Neuron (in vitro differentiated cells): ENCODE results near the gene TAGAP.
"Not testable (repeated sequence)": the region's sequence is repeated elsewhere in the genome, so short reads cannot be mapped to it uniquely, and the experiment has no call there.

ENCODE experiments used
- H2AFZ ChIP-seq: one replicate; pipeline ENCODE4 v1.6.1; 2013; ENCODE audit warnings: low read depth, mild to moderate bottlenecking, inconsistent platforms, low read length, moderate library complexity
- H3K27me3 ChIP-seq: one replicate; pipeline ENCODE4 v1.6.1; 2013; ENCODE audit warnings: low read length; ENCODE audit not compliant: insufficient read depth
- H3K36me3 ChIP-seq: one replicate; pipeline ENCODE4 v1.6.1; 2013; ENCODE audit warnings: low read length; ENCODE audit not compliant: insufficient read depth
- H3K4me1 ChIP-seq: one replicate; pipeline ENCODE4 v1.6.1; 2013; ENCODE audit warnings: low read length; ENCODE audit not compliant: insufficient read depth
- H3K4me3 ChIP-seq: 2 replicates; pipeline ENCODE4 v1.5.1; 2013; ENCODE audit warnings: mild to moderate bottlenecking, low read length, moderate library complexity
- H3K9me3 ChIP-seq: one replicate; pipeline ENCODE4 v1.6.1; 2013; ENCODE audit warnings: low read length

Gene TAGAP

GRCh38 chr6:159053781-159054398, 9.1 kb upstream of the TAGAP start:
- no peaks in the 10 kb centered on the region for H3K27me3 ChIP-seq
- H3K4me3 ChIP-seq = no peak overlapping the region
- H3K4me1 ChIP-seq = no peaks in the 10 kb centered on the region
- H2AFZ ChIP-seq = no peak overlapping the region
- H3K9me3 ChIP-seq = no peaks in the 10 kb centered on the region
- no peaks in the 10 kb centered on the region for H3K36me3 ChIP-seq

GRCh38 chr6:159052720-159053119, 7.9 kb upstream of the TAGAP start:
- Histone ChIP-seq H3K4me3 (no peak overlapping the region), H3K36me3 (no peaks in the 10 kb centered on the region), H3K27me3 (no peaks in the 10 kb centered on the region), H3K9me3 (no peaks in the 10 kb centered on the region), H2AFZ (no peak overlapping the region), H3K4me1 (no peaks in the 10 kb centered on the region)

GRCh38 chr6:159047891-159048685, 3.3 kb upstream of the TAGAP start:
- no peak overlapping the region for H3K4me3 ChIP-seq
- no peaks in the 10 kb centered on the region for H3K36me3 ChIP-seq
- H3K27me3 ChIP-seq = no peaks in the 10 kb centered on the region
- no peaks in the 10 kb centered on the region for H3K4me1 ChIP-seq
- no peak overlapping the region for H2AFZ ChIP-seq
- no peaks in the 10 kb centered on the region for H3K9me3 ChIP-seq

- Histone ChIP-seq H2AFZ (no peak overlapping the region), H3K27me3 (no peaks in the 10 kb centered on the region), H3K36me3 (no peaks in the 10 kb centered on the region), H3K4me3 (no peak overlapping the region), H3K9me3 (no peaks in the 10 kb centered on the region), H3K4me1 (no peaks in the 10 kb centered on the region)
Observed at GRCh38 chr6:159045801-159046200, 1.0 kb upstream of the TAGAP start.

GRCh38 chr6:159043947-159044346, 844 bp downstream of the TAGAP start:
- Histone ChIP-seq H3K4me3 (no peak overlapping the region), H2AFZ (no peak overlapping the region), H3K4me1 (no peaks in the 10 kb centered on the region), H3K36me3 (no peaks in the 10 kb centered on the region), H3K27me3 (no peaks in the 10 kb centered on the region), H3K9me3 (no peaks in the 10 kb centered on the region)

GRCh38 chr6:159043251-159043650, 1.5 kb downstream of the TAGAP start:
- Histone ChIP-seq H3K4me3 (no peak overlapping the region), H2AFZ (no peak overlapping the region), H3K27me3 (no peaks in the 10 kb centered on the region), H3K9me3 (no peaks in the 10 kb centered on the region), H3K36me3 (no peaks in the 10 kb centered on the region), H3K4me1 (no peaks in the 10 kb centered on the region)

GRCh38 chr6:159042826-159043181, 2.0 kb downstream of the TAGAP start:
- H3K27me3 ChIP-seq = no peaks in the 10 kb centered on the region
- no peaks in the 10 kb centered on the region for H3K9me3 ChIP-seq
- no peak overlapping the region for H2AFZ ChIP-seq
- H3K36me3 ChIP-seq = no peaks in the 10 kb centered on the region
- H3K4me3 ChIP-seq = no peak overlapping the region
- no peaks in the 10 kb centered on the region for H3K4me1 ChIP-seq

- H3K4me3 ChIP-seq = no peak overlapping the region
- H3K9me3 ChIP-seq = no peaks in the 10 kb centered on the region
- no peaks in the 10 kb centered on the region for H3K4me1 ChIP-seq
- H3K27me3 ChIP-seq = peaks cover 3% of the 10 kb centered on the region
- no peak overlapping the region for H2AFZ ChIP-seq
- H3K36me3 ChIP-seq = no peaks in the 10 kb centered on the region
Observed at GRCh38 chr6:159042003-159042825, 2.6 kb downstream of the TAGAP start.

GRCh38 chr6:159041181-159041580, 3.6 kb downstream of the TAGAP start:
- no peaks in the 10 kb centered on the region for H3K36me3 ChIP-seq
- H3K27me3 ChIP-seq = peaks cover 3% of the 10 kb centered on the region
- no peaks in the 10 kb centered on the region for H3K4me1 ChIP-seq
- no peak overlapping the region for H3K4me3 ChIP-seq
- no peaks in the 10 kb centered on the region for H3K9me3 ChIP-seq
- no peak overlapping the region for H2AFZ ChIP-seq

- Histone ChIP-seq H2AFZ (no peak overlapping the region), H3K4me1 (no peaks in the 10 kb centered on the region), H3K4me3 (no peak overlapping the region), H3K9me3 (no peaks in the 10 kb centered on the region), H3K27me3 (peaks cover 3% of the 10 kb centered on the region), H3K36me3 (no peaks in the 10 kb centered on the region)
Observed at GRCh38 chr6:159039885-159040258, 4.9 kb downstream of the TAGAP start.

GRCh38 chr6:159038914-159039884, 5.6 kb downstream of the TAGAP start:
- Histone ChIP-seq H2AFZ (no peak overlapping the region), H3K27me3 (peaks cover 3% of the 10 kb centered on the region), H3K4me1 (no peaks in the 10 kb centered on the region), H3K4me3 (no peak overlapping the region), H3K9me3 (no peaks in the 10 kb centered on the region), H3K36me3 (no peaks in the 10 kb centered on the region)

- H3K36me3 ChIP-seq, H3K4me1 ChIP-seq, H2AFZ ChIP-seq, H3K9me3 ChIP-seq, H3K4me3 ChIP-seq, H3K27me3 ChIP-seq: not testable (repeated sequence)
Observed at GRCh38 chr6:159038318-159038717, 6.5 kb downstream of the TAGAP start.
